Endothelial cell of umbilical vein (primary cell): ENCODE results near the gene CCDC70. TPM values are rescaled to one million over a fixed set of nuclear protein-coding genes. Genes with fewer than 3 reads are reported as not detected.

Source experiments
- BruUV-seq: library from RNA; stranded (reverse); fragments of 400-500 nt; replicated peaks from 2 replicates; lab custom pipeline; 2021; lab: Mats Ljungman, UMichigan
- CTCF ChIA-PET: fragments of 300-600, 350-600 bp; sonication (Branson Sonifier 250); formaldehyde crosslinking; loops from one replicate; lab custom pipeline; 2021; ENCODE audit warnings: antibody characterized with exemption, inconsistent platforms; lab: Charles Lee
- POLR2A ChIA-PET: fragments of 300-600, 350-600 bp; sonication (Branson Sonifier 250); formaldehyde crosslinking; loops from one replicate; lab custom pipeline; 2021; ENCODE audit warnings: antibody characterized with exemption, inconsistent platforms; lab: Charles Lee
- DNase-seq: peaks from one replicate; pipeline ENCODE4 v3.0.0-alpha.2; 2011; ENCODE audit warnings: low read depth, low spot score
- FAIRE-seq: peaks from 2 replicates; lab custom pipeline; 2011; peaks lifted over from hg19 to GRCh38; lab: Jason Lieb, UNC
- H2AFZ ChIP-seq: 2 replicates; pipeline ENCODE4 v1.6.0; 2012; ENCODE audit warnings: low read depth, low read length, control low read depth, inconsistent platforms
- H3K27ac ChIP-seq: 2 replicates; pipeline ENCODE4 v1.5.1; 2011; ENCODE audit warnings: low read depth, mild to moderate bottlenecking, control low read depth, low read length, moderate library complexity; ENCODE audit not compliant: insufficient read depth
- H3K27me3 ChIP-seq, 2 experiments: 2 replicates each; pipeline versions ENCODE4 v1.6.0 to v1.6.1; 2011; ENCODE audit warnings: low read length in 2 of 2, mixed read lengths in 1 of 2; ENCODE audit not compliant: control insufficient read depth in 2 of 2, insufficient read depth in 2 of 2
- H3K36me3 ChIP-seq, 2 experiments: 2 replicates in 1 of 2; 3 replicates in 1 of 2; pipeline ENCODE4 v1.5.1; 2011; ENCODE audit warnings: low read length in 2 of 2, mild to moderate bottlenecking in 1 of 2, moderate library complexity in 1 of 2; ENCODE audit not compliant: control insufficient read depth in 2 of 2, insufficient read depth in 2 of 2; ENCODE audit errors: extremely low read depth in 1 of 2
- H3K4me1 ChIP-seq: 3 replicates; pipeline ENCODE4 v1.5.1; 2011; ENCODE audit warnings: mild to moderate bottlenecking, low read length; ENCODE audit not compliant: control insufficient read depth, insufficient read depth; ENCODE audit errors: extremely low read depth
- H3K4me2 ChIP-seq: 2 replicates; pipeline ENCODE4 v1.6.1; 2011; ENCODE audit warnings: low read length, control low read depth, mixed read lengths; ENCODE audit not compliant: insufficient read depth
- H3K4me3 ChIP-seq, 3 experiments: fragments of 200-600 bp in 1 of 3; sonication (generic), shearing (Covaris generic) in 1 of 3; replicated peaks in 1 of 3; 2 replicates each; pipeline ENCODE4 v1.5.1; 2011 to 2016; ENCODE audit warnings: control low read depth in 3 of 3, low read length in 3 of 3, mild to moderate bottlenecking in 2 of 3, inconsistent platforms in 1 of 3, low read depth in 1 of 3, moderate library complexity in 1 of 3; ENCODE audit not compliant: insufficient read depth in 1 of 3
- H3K79me2 ChIP-seq: 2 replicates; pipeline ENCODE4 v1.6.0; 2012; ENCODE audit warnings: low read length, inconsistent platforms; ENCODE audit not compliant: control insufficient read depth, insufficient read depth
- H3K9ac ChIP-seq: replicated peaks from 2 replicates; pipeline ENCODE3; 2011; ENCODE audit warnings: low read length, control low read depth; ENCODE audit not compliant: insufficient read depth; ENCODE audit errors: extremely low read depth
- H3K9me1 ChIP-seq: replicated peaks from 3 replicates; pipeline ENCODE4 v1.6.0; 2011; ENCODE audit warnings: mild to moderate bottlenecking, low read length; ENCODE audit not compliant: control insufficient read depth, insufficient read depth; ENCODE audit errors: extremely low read depth
- H3K9me3 ChIP-seq: replicated peaks from 2 replicates; pipeline ENCODE4 v1.5.1; 2012; ENCODE audit warnings: low read length, inconsistent platforms; ENCODE audit not compliant: control insufficient read depth, insufficient read depth
- H4K20me1 ChIP-seq: replicated peaks from 2 replicates; pipeline ENCODE3; 2011; ENCODE audit warnings: mild to moderate bottlenecking, low read length; ENCODE audit not compliant: control insufficient read depth, insufficient read depth; ENCODE audit errors: extremely low read depth
- EZH2 ChIP-seq: IDR thresholded peaks from 2 replicates; pipeline ENCODE4 v1.6.1; 2012; ENCODE audit warnings: borderline replicate concordance, low read depth, mild to moderate bottlenecking, moderate library complexity, low read length, inconsistent platforms; ENCODE audit not compliant: severe bottlenecking
- FOS ChIP-seq: IDR thresholded peaks from 2 replicates; pipeline ENCODE4 v1.6.1; 2011; ENCODE audit warnings: mild to moderate bottlenecking, low read length, moderate library complexity, borderline replicate concordance; ENCODE audit not compliant: insufficient read depth
- GATA2 ChIP-seq: IDR thresholded peaks from 2 replicates; pipeline ENCODE4 v1.7.0; 2011; ENCODE audit warnings: low read depth, mild to moderate bottlenecking, moderate library complexity, mixed read lengths, low read length; ENCODE audit not compliant: insufficient read length, insufficient read depth
- JUN ChIP-seq: IDR thresholded peaks from 2 replicates; pipeline ENCODE4 v1.6.1; 2011; ENCODE audit warnings: borderline replicate concordance, low read depth; ENCODE audit not compliant: insufficient read length, insufficient read depth
- MYC ChIP-seq: IDR thresholded peaks from one replicate; pipeline ENCODE4 v1.6.1; 2011; ENCODE audit warnings: mild to moderate bottlenecking, low read depth, low read length
- POLR2A ChIP-seq: IDR thresholded peaks from 2 replicates; pipeline ENCODE4 v1.6.1; 2012; ENCODE audit warnings: low read depth, mild to moderate bottlenecking, control low read depth, low read length
- POLR2AphosphoS5 ChIP-seq: IDR thresholded peaks from 2 replicates; pipeline ENCODE4 v1.6.1; 2012; ENCODE audit warnings: low read depth, mild to moderate bottlenecking, control low read depth, low read length, moderate library complexity; ENCODE audit not compliant: insufficient read depth
- dilution Hi-C: fragments of 300-500 bp; cut with MboI; formaldehyde crosslinking; loops from one replicate; pipeline ENCODE4 v1.15.0; 2019; ENCODE audit warnings: low sequenced_read_pairs; ENCODE audit not compliant: extremely low pct_ligation_motif_present
- intact Hi-C: fragments of 100-400 bp; cut with micrococcal nuclease; formaldehyde crosslinking; loops from one replicate; pipeline ENCODE4 v1.10.0; 2022
- polyA plus RNA-seq, 4 experiments: library from polyadenylated mRNA; depleted of rRNA in 3 of 4; stranded (reverse) in 3 of 4; unstranded in 1 of 4; fragments of >200 nt; gene quantifications; 2 replicates each; pipeline versions ENCODE4 v1.2.1 to v1.2.3, GENCODE V29; 2011 to 2012; ENCODE audit warnings: missing spikeins in 1 of 4
- total RNA-seq: library from RNA; stranded (reverse); gene quantifications from 2 replicates; pipeline ENCODE4 v1.2.3, GENCODE V29; 2021
- TF ChIP-seq, protein P1 (sequence below): IDR thresholded peaks from 2 replicates; pipeline ENCODE4 v1.6.1; 2011; ENCODE audit not compliant: insufficient read depth, insufficient read length
- TF ChIP-seq, protein P2 (sequence below), 2 donors: IDR thresholded peaks; 1 replicate in 1 of 2; 2 replicates in 1 of 2; pipeline ENCODE4 v1.5.1; 2011; ENCODE audit warnings: low read length in 2 of 2, mild to moderate bottlenecking in 2 of 2, moderate library complexity in 2 of 2, control low read depth in 1 of 2, inconsistent platforms in 1 of 2, low read depth in 1 of 2; ENCODE audit not compliant: insufficient read depth in 1 of 2; ENCODE audit errors: extremely low read depth in 1 of 2

CCDC70 gene
- total and polyA plus RNA-seq, 2 donors (not counting 3 experiments of a cell fraction or from before 2014, with no cell fraction given), result not detected

DNA sequence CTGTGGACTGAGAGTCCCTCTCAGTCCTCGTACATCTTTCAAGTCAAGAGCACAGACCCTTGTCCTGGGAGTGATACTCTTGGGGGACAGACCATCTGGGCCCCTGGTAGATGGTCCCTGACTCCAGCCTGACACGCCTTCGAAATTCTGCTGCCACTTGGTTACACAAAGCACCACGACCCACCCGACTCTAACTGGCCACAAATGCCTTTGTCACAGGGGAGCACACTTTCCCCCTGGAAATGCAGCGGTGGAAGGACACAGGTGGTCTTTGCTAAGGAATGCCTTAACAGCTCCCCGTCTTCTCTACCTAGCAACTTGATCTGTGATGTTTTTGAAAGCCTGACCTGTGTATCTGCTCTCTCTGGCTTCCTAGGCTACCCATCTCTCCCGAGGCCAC, 44.1 kb upstream of the CCDC70 start:
- TF ChIP-seq POLR2A (no peak), JUN (no peak), POLR2AphosphoS5 (no peak), EZH2 (no peak), GATA2 (no peak), FOS (no peak), MYC (no peak)
- TF ChIP-seq, protein P1, sequence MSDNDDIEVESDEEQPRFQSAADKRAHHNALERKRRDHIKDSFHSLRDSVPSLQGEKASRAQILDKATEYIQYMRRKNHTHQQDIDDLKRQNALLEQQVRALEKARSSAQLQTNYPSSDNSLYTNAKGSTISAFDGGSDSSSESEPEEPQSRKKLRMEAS, result no peak
- TF ChIP-seq, protein P2, sequence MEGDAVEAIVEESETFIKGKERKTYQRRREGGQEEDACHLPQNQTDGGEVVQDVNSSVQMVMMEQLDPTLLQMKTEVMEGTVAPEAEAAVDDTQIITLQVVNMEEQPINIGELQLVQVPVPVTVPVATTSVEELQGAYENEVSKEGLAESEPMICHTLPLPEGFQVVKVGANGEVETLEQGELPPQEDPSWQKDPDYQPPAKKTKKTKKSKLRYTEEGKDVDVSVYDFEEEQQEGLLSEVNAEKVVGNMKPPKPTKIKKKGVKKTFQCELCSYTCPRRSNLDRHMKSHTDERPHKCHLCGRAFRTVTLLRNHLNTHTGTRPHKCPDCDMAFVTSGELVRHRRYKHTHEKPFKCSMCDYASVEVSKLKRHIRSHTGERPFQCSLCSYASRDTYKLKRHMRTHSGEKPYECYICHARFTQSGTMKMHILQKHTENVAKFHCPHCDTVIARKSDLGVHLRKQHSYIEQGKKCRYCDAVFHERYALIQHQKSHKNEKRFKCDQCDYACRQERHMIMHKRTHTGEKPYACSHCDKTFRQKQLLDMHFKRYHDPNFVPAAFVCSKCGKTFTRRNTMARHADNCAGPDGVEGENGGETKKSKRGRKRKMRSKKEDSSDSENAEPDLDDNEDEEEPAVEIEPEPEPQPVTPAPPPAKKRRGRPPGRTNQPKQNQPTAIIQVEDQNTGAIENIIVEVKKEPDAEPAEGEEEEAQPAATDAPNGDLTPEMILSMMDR (IDR thresholded peaks at IDR 0.05; ENCODE audit: extremely low read depth in 1 of 2, insufficient read depth in 1 of 2, low read depth in 1 of 2, low read length in 2 of 2), result no peak
- no peak for FAIRE-seq
- CTCF ChIA-PET, result no interaction called here

More for the DNA sequence above, 44.1 kb upstream of the CCDC70 start:
- Histone ChIP-seq H3K9me1 (no peaks in the 10 kb centered on the region), H3K4me1 (no peaks in the 10 kb centered on the region), H3K4me3 (no peak overlapping the region), H3K27me3 (peaks cover 14 to 27% of the 10 kb centered on the region in 2 experiments), H3K36me3 (no peaks in the 10 kb centered on the region), H3K27ac (no peak overlapping the region), H3K9ac (no peak overlapping the region), H4K20me1 (no peaks in the 10 kb centered on the region), H3K79me2 (no peaks in the 10 kb centered on the region), H3K4me2 (no peak overlapping the region), H3K9me3 (no peaks in the 10 kb centered on the region), H2AFZ (no peak overlapping the region)
- no TSS peak for BruUV-seq
- dilution Hi-C loops (no loop called here), intact Hi-C loops (no loop called here)
- no peak for DNase-seq
- POLR2A ChIA-PET, result no interaction called here
